Gastrocnemius medialis (tissue), 4 donors: ENCODE results near the gene PLEKHN1. TPM values are rescaled to one million over a fixed set of nuclear protein-coding genes. Genes with fewer than 3 reads are reported as not detected.
A peak's percentile ranks its signal among the peaks of the same experiment; 100 is the strongest.

Source experiments
- ATAC-seq, 2 donors: fragments of 150-250 bp; one replicate each; pipeline ENCODE4 v1.9.1; 2016
- DNase-seq, 2 donors: peaks; one replicate each; pipeline ENCODE4 v3.0.0-alpha.2; 2019
- H3K27ac ChIP-seq, 4 donors: fragments of 200-600 bp; sonication (generic); 1 replicate in 1 of 4; 2 replicates in 3 of 4; pipeline ENCODE4 v1.5.1; 2016 to 2018; ENCODE audit warnings: mild to moderate bottlenecking in 2 of 4, moderate library complexity in 1 of 4
- H3K27me3 ChIP-seq, 3 donors: fragments of 200-600 bp; sonication (generic) in 2 of 3; 1 replicate in 1 of 3; 2 replicates in 2 of 3; pipeline versions ENCODE4 v1.5.1 to v1.6.0; 2016 to 2019; ENCODE audit warnings: mild to moderate bottlenecking in 1 of 3, moderate library complexity in 1 of 3
- H3K36me3 ChIP-seq, 2 donors: fragments of 200-600 bp; sonication (generic) in 1 of 2; one replicate each; pipeline ENCODE4 v1.5.1; 2017 to 2018
- H3K4me1 ChIP-seq, 2 donors: fragments of 200-600 bp; sonication (generic) in 1 of 2; one replicate each; pipeline ENCODE4 v1.5.1; 2016 to 2017; ENCODE audit warnings: mild to moderate bottlenecking in 2 of 2
- H3K4me3 ChIP-seq, 4 donors: fragments of 200-600 bp; sonication (generic) in 3 of 4; 1 replicate in 1 of 4; 2 replicates in 3 of 4; pipeline ENCODE4 v1.5.1; 2016 to 2019; ENCODE audit warnings: mild to moderate bottlenecking in 2 of 4
- H3K9me3 ChIP-seq, 3 donors: fragments of 200-600 bp; sonication (generic) in 2 of 3; 1 replicate in 1 of 3; 2 replicates in 2 of 3; pipeline ENCODE4 v1.5.1; 2016 to 2019
- POLR2A ChIP-seq, 2 donors: fragments of 450-650 bp; IDR thresholded peaks; one replicate each; pipeline ENCODE4 v1.6.1; 2017; ENCODE audit warnings: antibody characterized with exemption in 2 of 2, mild to moderate bottlenecking in 2 of 2, moderate library complexity in 2 of 2
- in situ Hi-C, 4 donors: fragments of 200-750 bp; cut with MboI; loops; one replicate each; pipeline versions ENCODE4 v1.15.0 to v1.8.0; 2017; ENCODE audit warnings: low sequenced_read_pairs in 4 of 4
- intact Hi-C: fragments of 100-400 bp; cut with DNase I; formaldehyde crosslinking; loops from one replicate; pipeline ENCODE4 v1.15.1; 2023; ENCODE audit warnings: low total_unique reads
- total RNA-seq, 4 donors: library from RNA; depleted of rRNA; stranded (reverse); fragments of >200 nt; gene quantifications; one replicate each; pipeline versions ENCODE4 v1.1.0 to v1.2.3, GENCODE V29; 2016
- TF ChIP-seq, protein P1 (sequence below), 5 experiments: fragments of 450-650 bp in 3 of 5; fragments of 200-600 bp in 2 of 5; sonication (generic) in 2 of 5; IDR thresholded peaks in 4 of 5; conservative IDR thresholded peaks in 1 of 5; 1 replicate in 4 of 5; 2 replicates in 1 of 5; pipeline ENCODE4 v1.5.1; 2016 to 2019; ENCODE audit warnings: antibody characterized with exemption in 5 of 5, mild to moderate bottlenecking in 3 of 5, moderate library complexity in 3 of 5

Gene PLEKHN1
- total RNA-seq, 4 donors from 2014 or later: 0.23 TPM; not detected in 3

DNA sequence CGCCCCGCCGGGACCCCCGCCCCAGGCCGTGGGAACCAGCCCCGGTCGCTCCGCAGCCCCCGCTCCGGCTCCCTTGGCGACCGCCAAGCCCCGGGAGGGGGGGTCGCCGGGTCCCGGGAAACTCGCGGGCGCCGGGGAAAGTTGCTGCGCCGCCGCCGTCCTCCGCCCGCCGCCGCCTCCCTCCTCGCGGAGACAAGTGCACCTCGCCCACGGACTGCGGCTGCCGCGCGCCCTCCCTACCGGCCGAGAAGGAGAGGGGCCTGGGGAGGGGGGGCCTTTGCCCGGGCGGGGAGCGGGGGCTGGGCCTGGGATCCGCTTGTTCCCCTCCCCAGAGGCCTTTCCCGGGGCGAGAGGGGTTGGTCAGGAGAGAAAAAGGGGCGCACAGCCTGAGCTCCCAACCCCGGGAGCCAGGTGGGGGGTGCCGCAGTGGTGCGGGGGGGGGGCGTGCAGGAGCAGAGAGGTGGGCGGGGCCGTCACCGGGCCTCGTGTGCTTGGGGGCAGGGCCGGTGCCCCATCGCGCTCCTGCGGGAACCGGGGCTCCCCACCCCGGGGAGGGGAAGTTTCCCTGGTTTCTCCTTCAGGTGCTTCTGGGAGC, 54.2 kb downstream of the PLEKHN1 start:
- ATAC-seq: no peak
- intact Hi-C loops: no loop called here
- H3K27ac ChIP-seq: peak overlapping the region in 2 of 4 donors; percentile 85 to 90
- H3K36me3 ChIP-seq: no peaks in the 10 kb centered on the region
- TF ChIP-seq POLR2A (IDR thresholded peaks at IDR 0.05): no peak
- TF ChIP-seq, protein P1, sequence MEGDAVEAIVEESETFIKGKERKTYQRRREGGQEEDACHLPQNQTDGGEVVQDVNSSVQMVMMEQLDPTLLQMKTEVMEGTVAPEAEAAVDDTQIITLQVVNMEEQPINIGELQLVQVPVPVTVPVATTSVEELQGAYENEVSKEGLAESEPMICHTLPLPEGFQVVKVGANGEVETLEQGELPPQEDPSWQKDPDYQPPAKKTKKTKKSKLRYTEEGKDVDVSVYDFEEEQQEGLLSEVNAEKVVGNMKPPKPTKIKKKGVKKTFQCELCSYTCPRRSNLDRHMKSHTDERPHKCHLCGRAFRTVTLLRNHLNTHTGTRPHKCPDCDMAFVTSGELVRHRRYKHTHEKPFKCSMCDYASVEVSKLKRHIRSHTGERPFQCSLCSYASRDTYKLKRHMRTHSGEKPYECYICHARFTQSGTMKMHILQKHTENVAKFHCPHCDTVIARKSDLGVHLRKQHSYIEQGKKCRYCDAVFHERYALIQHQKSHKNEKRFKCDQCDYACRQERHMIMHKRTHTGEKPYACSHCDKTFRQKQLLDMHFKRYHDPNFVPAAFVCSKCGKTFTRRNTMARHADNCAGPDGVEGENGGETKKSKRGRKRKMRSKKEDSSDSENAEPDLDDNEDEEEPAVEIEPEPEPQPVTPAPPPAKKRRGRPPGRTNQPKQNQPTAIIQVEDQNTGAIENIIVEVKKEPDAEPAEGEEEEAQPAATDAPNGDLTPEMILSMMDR (IDR thresholded peaks at IDR 0.05 in 4 of 5, conservative IDR thresholded peaks at IDR 0.05 in 1 of 5): no peak
- DNase-seq: no peak
- H3K9me3 ChIP-seq: no peaks in the 10 kb centered on the region
- in situ Hi-C loops: no loop called here
- peaks cover 6 to 10% (median 10%) of the 10 kb centered on the region in 3 donors for H3K27me3 ChIP-seq
- H3K4me3 ChIP-seq: peak overlapping the region; percentile 60 to 77 (median 68)
- H3K4me1 ChIP-seq: peaks cover 3 to 9% of the 10 kb centered on the region in 2 donors

DNA sequence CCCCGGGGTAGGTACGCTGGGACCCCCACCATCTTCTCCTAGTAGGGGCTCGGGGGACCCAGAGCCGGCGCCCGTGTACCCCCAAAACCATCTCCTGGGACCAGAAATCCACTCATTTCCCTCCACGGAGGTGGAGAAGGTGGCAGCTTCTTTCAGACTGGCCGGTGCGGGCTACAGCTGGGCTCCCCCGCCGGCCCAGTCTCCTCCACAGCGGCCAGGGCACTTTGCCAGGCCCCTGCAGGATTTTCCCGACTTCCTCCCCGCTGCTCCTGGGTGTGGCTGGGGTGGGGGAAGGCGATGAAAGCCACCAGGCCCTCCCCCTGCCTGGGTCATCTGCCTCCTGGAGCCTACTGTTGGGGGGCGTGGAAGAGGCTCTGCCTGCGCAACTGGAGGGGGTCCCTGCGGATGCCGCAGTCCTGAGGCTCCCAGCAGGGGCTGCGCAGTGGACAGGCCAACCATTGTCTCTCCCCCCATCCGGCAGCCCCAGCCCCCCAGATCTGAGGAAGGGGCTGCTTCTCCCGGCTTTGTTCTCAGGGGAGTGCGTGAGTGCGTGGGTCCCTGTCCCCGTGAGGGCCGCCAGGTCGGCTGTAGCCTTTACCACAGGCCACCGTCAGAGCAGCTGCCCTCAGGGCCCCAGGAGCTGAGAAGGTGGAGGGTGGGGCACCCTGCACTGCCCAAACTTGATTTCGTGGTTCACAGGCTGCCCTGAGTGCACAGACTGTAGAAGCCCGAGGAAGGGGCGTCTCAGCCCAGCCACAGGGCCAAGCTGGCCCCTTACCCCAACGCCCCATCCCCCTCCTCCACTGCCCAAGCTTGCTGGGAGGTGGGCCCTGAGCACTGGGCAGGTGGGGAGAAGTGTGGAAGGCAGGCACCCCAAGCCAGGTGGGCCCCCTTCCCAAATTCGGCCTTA, 55.0 kb downstream of the PLEKHN1 start:
- peak overlapping the region in 1 of 4 donors; percentile 85 for H3K27ac ChIP-seq

DNA sequence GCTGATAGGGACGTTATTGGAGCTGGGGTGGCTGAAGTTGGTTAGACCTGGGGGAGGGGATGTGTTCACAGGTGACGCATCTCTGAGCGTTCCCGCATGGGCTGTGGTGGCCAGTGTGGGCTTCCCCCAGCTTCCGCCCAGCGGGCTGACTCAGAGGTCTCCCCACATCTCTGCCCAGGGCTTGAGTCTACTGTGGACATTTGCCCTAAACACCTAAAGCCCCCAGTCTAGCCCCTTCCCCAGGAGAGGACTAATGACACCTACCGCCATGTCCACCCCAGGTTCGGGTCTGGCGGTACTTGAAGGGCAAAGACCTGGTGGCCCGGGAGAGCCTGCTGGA, 55.6 kb downstream of the PLEKHN1 start:
- Histone ChIP-seq H3K4me1 (peaks cover 3 to 9% of the 10 kb centered on the region in 2 donors), H3K9me3 (no peaks in the 10 kb centered on the region), H3K27me3 (peaks cover 6 to 10% (median 10%) of the 10 kb centered on the region in 3 donors), H3K36me3 (no peaks in the 10 kb centered on the region), H3K4me3 (no peak overlapping the region), H3K27ac (no peak overlapping the region)
- in situ Hi-C loops: no loop called here
- TF ChIP-seq, protein P1 (IDR thresholded peaks at IDR 0.05 in 4 of 5, conservative IDR thresholded peaks at IDR 0.05 in 1 of 5): no peak
- TF ChIP-seq POLR2A (IDR thresholded peaks at IDR 0.05): no peak
- ATAC-seq (no peak), DNase-seq (no peak)
- intact Hi-C loops: no loop called here

More for the DNA sequence above, 55.0 kb downstream of the PLEKHN1 start:
- Histone ChIP-seq H3K4me1 (peaks cover 3 to 9% of the 10 kb centered on the region in 2 donors), H3K27me3 (peaks cover 6 to 10% (median 10%) of the 10 kb centered on the region in 3 donors), H3K36me3 (no peaks in the 10 kb centered on the region), H3K4me3 (peak overlapping the region; percentile 60 to 77 (median 68)), H3K9me3 (no peaks in the 10 kb centered on the region)
- ATAC-seq: no peak
- in situ Hi-C loops: no loop called here
- TF ChIP-seq, protein P1 (IDR thresholded peaks at IDR 0.05 in 4 of 5, conservative IDR thresholded peaks at IDR 0.05 in 1 of 5): no peak
- TF ChIP-seq POLR2A (IDR thresholded peaks at IDR 0.05): no peak
- intact Hi-C loops: no loop called here
- no peak for DNase-seq

DNA sequence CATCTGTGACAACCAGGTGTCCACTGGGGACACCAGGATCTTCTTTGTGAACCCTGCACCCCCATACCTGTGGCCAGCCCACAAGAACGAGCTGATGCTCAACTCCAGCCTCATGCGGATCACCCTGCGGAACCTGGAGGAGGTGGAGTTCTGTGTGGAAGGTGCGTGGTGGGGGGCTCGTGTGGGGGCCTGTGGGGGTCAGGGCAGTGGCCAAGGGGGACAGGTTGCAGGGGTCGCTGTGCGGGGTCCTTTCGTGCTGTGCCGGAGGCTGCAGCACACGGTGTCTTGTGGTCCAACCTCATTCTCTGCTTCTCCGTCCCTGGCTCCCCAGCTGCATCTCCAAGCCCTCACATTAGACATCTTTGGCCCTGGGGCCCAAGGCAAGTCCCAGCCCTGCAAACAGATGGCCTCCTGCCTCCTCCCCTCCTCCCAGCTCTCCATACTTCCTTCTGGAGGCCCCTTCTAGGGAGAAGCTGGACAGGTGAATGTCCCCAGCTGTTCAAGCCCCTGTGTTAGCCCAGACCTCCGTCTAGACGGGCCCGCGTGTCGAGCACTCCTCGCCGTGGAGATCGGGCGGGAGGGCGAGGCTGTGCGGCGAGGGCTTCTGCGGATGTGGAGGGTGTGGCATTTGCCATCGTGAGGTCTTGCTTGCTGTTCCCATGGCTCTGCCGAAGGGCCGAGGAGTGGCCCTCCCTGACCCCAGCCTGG, 56.2 kb downstream of the PLEKHN1 start:
- no peak overlapping the region for H3K27ac ChIP-seq
- no peak for ATAC-seq
- no peak for DNase-seq
- H3K4me1 ChIP-seq: peaks cover 3 to 9% of the 10 kb centered on the region in 2 donors
- no peaks in the 10 kb centered on the region for H3K9me3 ChIP-seq
- no peaks in the 10 kb centered on the region for H3K36me3 ChIP-seq
- TF ChIP-seq, protein P1 (IDR thresholded peaks at IDR 0.05 in 4 of 5, conservative IDR thresholded peaks at IDR 0.05 in 1 of 5): no peak
- no peak for TF ChIP-seq POLR2A (IDR thresholded peaks at IDR 0.05)
- no peak overlapping the region for H3K4me3 ChIP-seq
- H3K27me3 ChIP-seq: peaks cover 6 to 10% (median 10%) of the 10 kb centered on the region in 3 donors
- intact Hi-C loops: no loop called here
- in situ Hi-C loops: no loop called here
